WTC11 (cell line): ENCODE measurements around the gene ERFL. TPM values are rescaled to one million over a fixed set of nuclear protein-coding genes. Genes with fewer than 3 reads are reported as not detected.

ENCODE experiments used
- ATAC-seq: fragments of 200-7000 bp; cut with Tn5 transposase; 2 replicates; pipeline ENCODE4 v1.10.0; 2021; ENCODE audit warnings: mild to moderate bottlenecking, moderate library complexity
- CTCF ChIA-PET: fragments of 300-600 bp; sonication (Branson Sonifier 250); formaldehyde crosslinking; loops from one replicate; lab custom pipeline; 2021; ENCODE audit warnings: antibody characterized with exemption; lab: Charles Lee
- POLR2A ChIA-PET: fragments of 350-600 bp; sonication (Branson Sonifier 250); formaldehyde crosslinking; loops from one replicate; lab custom pipeline; 2021; ENCODE audit warnings: antibody characterized with exemption; lab: Charles Lee
- DNase-seq: peaks from one replicate; pipeline ENCODE4 v3.0.0; 2021; ENCODE audit warnings: low spot score
- H3K27ac Mint-ChIP-seq: 2 replicates; pipeline ENCODE4 v1.8.0; 2021; ENCODE audit warnings: mixed read lengths
- H3K27me3 Mint-ChIP-seq: 2 replicates; pipeline ENCODE4 v1.8.0; 2021; ENCODE audit warnings: low read depth, mild to moderate bottlenecking, moderate library complexity, mixed read lengths
- H3K36me3 Mint-ChIP-seq: 2 replicates; pipeline ENCODE4 v1.8.0; 2021; ENCODE audit warnings: mixed read lengths
- H3K4me1 Mint-ChIP-seq: 2 replicates; pipeline ENCODE4 v1.8.0; 2022; ENCODE audit warnings: mixed read lengths
- H3K4me3 Mint-ChIP-seq: 2 replicates; pipeline ENCODE4 v1.8.0; 2021; ENCODE audit warnings: mild to moderate bottlenecking, moderate library complexity, mixed read lengths
- H3K9me3 Mint-ChIP-seq: 2 replicates; pipeline ENCODE4 v1.8.0; 2021; ENCODE audit warnings: mixed read lengths
- AFF4 ChIP-seq: sonication (generic); formaldehyde crosslinking; IDR thresholded peaks from 2 replicates; pipeline ENCODE4 v1.8.1; 2023; ENCODE audit warnings: mild to moderate bottlenecking, missing genetic modification reagents, borderline replicate concordance
- ATF1 ChIP-seq: sonication (generic); formaldehyde crosslinking; IDR thresholded peaks from 2 replicates; pipeline ENCODE4 v1.8.1; 2023; ENCODE audit warnings: mild to moderate bottlenecking, moderate library complexity, missing genetic modification reagents
- EMX1 ChIP-seq: fragments of 250-450 bp; sonication (Bioruptor Pico); IDR thresholded peaks from 2 replicates; pipeline ENCODE4 v1.8.0; 2021; ENCODE audit warnings: mild to moderate bottlenecking
- ETV6 ChIP-seq: sonication (generic); formaldehyde crosslinking; IDR thresholded peaks from 2 replicates; pipeline ENCODE4 v1.8.1; 2022; ENCODE audit warnings: mild to moderate bottlenecking, missing genetic modification reagents
- FOXJ3 ChIP-seq: sonication (generic); formaldehyde crosslinking; IDR thresholded peaks from 2 replicates; pipeline ENCODE4 v1.9.0; 2021; ENCODE audit warnings: missing genetic modification reagents, mild to moderate bottlenecking, borderline replicate concordance
- GRHL2 ChIP-seq: fragments of 250-450 bp; sonication (Bioruptor Pico); IDR thresholded peaks from 2 replicates; pipeline ENCODE4 v1.8.0; 2022; ENCODE audit warnings: mild to moderate bottlenecking, moderate library complexity; ENCODE audit not compliant: insufficient replicate concordance, severe bottlenecking
- GTF2I ChIP-seq: fragments of 250-450 bp; sonication (Bioruptor Pico); conservative IDR thresholded peaks from 2 replicates; pipeline ENCODE4 v1.4.0; 2021; ENCODE audit warnings: mild to moderate bottlenecking
- IRF2 ChIP-seq: sonication (generic); formaldehyde crosslinking; IDR thresholded peaks from 2 replicates; pipeline ENCODE4 v1.8.0; 2022; ENCODE audit warnings: low read depth, missing genetic modification reagents, borderline replicate concordance
- JAZF1 ChIP-seq: fragments of 250-450 bp; sonication (Bioruptor Pico); IDR thresholded peaks from 2 replicates; pipeline ENCODE4 v1.9.0; 2021; ENCODE audit warnings: moderate library complexity, mild to moderate bottlenecking, inconsistent platforms
- MAX ChIP-seq: sonication (generic); formaldehyde crosslinking; IDR thresholded peaks from 2 replicates; pipeline ENCODE4 v1.8.0; 2022; ENCODE audit warnings: mild to moderate bottlenecking, missing genetic modification reagents
- MXD4 ChIP-seq: fragments of 250-450 bp; sonication (Bioruptor Pico); IDR thresholded peaks from 2 replicates; pipeline ENCODE4 v1.8.0; 2021; ENCODE audit warnings: mild to moderate bottlenecking, moderate library complexity, borderline replicate concordance
- NFATC4 ChIP-seq: fragments of 250-450 bp; sonication (Bioruptor Pico); IDR thresholded peaks from 2 replicates; pipeline ENCODE4 v1.9.0; 2021; ENCODE audit warnings: mild to moderate bottlenecking
- NR3C1 ChIP-seq: sonication (generic); formaldehyde crosslinking; conservative IDR thresholded peaks from 2 replicates; pipeline ENCODE4 v1.8.1; 2023; ENCODE audit warnings: low read depth, mild to moderate bottlenecking, missing genetic modification reagents
- PRRX2 ChIP-seq: fragments of 250-450 bp; sonication (Bioruptor Pico); IDR thresholded peaks from 2 replicates; pipeline ENCODE4 v1.8.0; 2021; ENCODE audit warnings: mild to moderate bottlenecking
- SMAD3 ChIP-seq: sonication (generic); formaldehyde crosslinking; IDR thresholded peaks from 2 replicates; pipeline ENCODE4 v1.8.0; 2022; ENCODE audit warnings: missing genetic modification reagents, mild to moderate bottlenecking, borderline replicate concordance
- SMAD4 ChIP-seq: sonication (generic); formaldehyde crosslinking; IDR thresholded peaks from 2 replicates; pipeline ENCODE4 v1.8.0; 2022; ENCODE audit warnings: mild to moderate bottlenecking, missing genetic modification reagents
- TEAD4 ChIP-seq: sonication (generic); formaldehyde crosslinking; IDR thresholded peaks from 2 replicates; pipeline ENCODE4 v1.8.0; 2022; ENCODE audit warnings: mild to moderate bottlenecking, missing genetic modification reagents
- ZNF263 ChIP-seq: sonication (generic); formaldehyde crosslinking; IDR thresholded peaks from 2 replicates; pipeline ENCODE4 v1.8.1; 2022; ENCODE audit warnings: low read depth, mild to moderate bottlenecking, moderate library complexity, missing genetic modification reagents
- ZNF532 ChIP-seq: fragments of 250-450 bp; sonication (Bioruptor Pico); IDR thresholded peaks from 2 replicates; pipeline ENCODE4 v1.9.0; 2021; ENCODE audit warnings: mild to moderate bottlenecking, borderline replicate concordance
- total RNA-seq: library from RNA; stranded (reverse); gene quantifications from 3 replicates; pipeline ENCODE4 v1.2.3, GENCODE V29; 2021
- TF ChIP-seq, protein P1 (sequence below): sonication (generic); formaldehyde crosslinking; IDR thresholded peaks from 2 replicates; pipeline ENCODE4 v1.8.1; 2022; ENCODE audit warnings: low read depth, missing genetic modification reagents, borderline replicate concordance
- TF ChIP-seq, protein P2 (sequence below): fragments of 250-450 bp; sonication (Bioruptor Pico); IDR thresholded peaks from 2 replicates; pipeline ENCODE4 v1.9.0; 2021; ENCODE audit warnings: moderate library complexity, mild to moderate bottlenecking, inconsistent platforms, borderline replicate concordance

ERFL gene
- total RNA-seq, 1 experiment from 2014 or later, result 0.31 TPM

DNA sequence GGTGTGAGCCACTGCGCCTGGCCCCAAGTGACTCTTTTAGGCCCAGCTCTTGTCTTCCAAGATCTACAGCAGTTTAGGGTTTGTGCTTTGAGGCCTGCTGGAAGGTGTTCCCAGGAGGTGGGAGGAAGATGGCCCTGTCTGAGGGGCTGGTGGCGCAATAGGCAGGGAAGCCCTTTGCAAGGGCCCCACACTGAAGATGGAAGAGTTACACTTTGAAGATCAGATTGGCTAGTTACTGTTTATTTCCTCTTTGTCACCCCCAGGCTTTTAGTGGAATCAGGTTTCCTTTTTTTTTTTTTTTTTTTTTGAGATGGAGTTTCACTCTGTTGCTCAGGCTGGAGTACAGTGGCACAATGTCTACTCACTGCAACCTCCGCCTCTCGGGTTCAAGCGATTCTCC lies 32.7 kb upstream of the ERFL start:
- TF ChIP-seq IRF2 (CRISPR knock-in tag) (no peak), MXD4 (CRISPR knock-in tag) (no peak), ATF1 (CRISPR knock-in tag) (no peak), SMAD4 (CRISPR knock-in tag) (no peak), GRHL2 (CRISPR knock-in tag) (no peak), ZNF532 (CRISPR knock-in tag) (no peak), ETV6 (CRISPR knock-in tag) (no peak), FOXJ3 (CRISPR knock-in tag) (no peak), ZNF263 (CRISPR knock-in tag) (no peak), JAZF1 (CRISPR knock-in tag) (no peak), GTF2I (no peak)
- TF ChIP-seq, protein P1, sequence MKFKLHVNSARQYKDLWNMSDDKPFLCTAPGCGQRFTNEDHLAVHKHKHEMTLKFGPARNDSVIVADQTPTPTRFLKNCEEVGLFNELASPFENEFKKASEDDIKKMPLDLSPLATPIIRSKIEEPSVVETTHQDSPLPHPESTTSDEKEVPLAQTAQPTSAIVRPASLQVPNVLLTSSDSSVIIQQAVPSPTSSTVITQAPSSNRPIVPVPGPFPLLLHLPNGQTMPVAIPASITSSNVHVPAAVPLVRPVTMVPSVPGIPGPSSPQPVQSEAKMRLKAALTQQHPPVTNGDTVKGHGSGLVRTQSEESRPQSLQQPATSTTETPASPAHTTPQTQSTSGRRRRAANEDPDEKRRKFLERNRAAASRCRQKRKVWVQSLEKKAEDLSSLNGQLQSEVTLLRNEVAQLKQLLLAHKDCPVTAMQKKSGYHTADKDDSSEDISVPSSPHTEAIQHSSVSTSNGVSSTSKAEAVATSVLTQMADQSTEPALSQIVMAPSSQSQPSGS, result no peak
- H3K27ac Mint-ChIP-seq, result no peak overlapping the region; the same call in 1 of the 2 replicates
- ATAC-seq (no peak), DNase-seq (no peak)
- peaks cover 18% of the 10 kb centered on the region for H3K4me1 Mint-ChIP-seq
- H3K9me3 Mint-ChIP-seq, result no peaks in the 10 kb centered on the region
- H3K27me3 Mint-ChIP-seq, result no peaks in the 10 kb centered on the region
- no peak overlapping the region; the same call in 1 of the 2 replicates for H3K4me3 Mint-ChIP-seq
- CTCF ChIA-PET, result interaction anchor here (0.6 to 5.1 kb wide), 5 partner anchors 17 to 541 kb away, joined by 3 to 23 read pairs (median 5); no protein-coding TSS in a partner anchor
- no peaks in the 10 kb centered on the region; the same call in 1 of the 2 replicates for H3K36me3 Mint-ChIP-seq
- POLR2A ChIA-PET, result interaction anchor here (0.7 kb wide), 1 partner anchor 40 kb away, joined by 3 read pairs; no protein-coding TSS in a partner anchor

GRCh38 chr19:41959056-41960053 lies 31.1 kb upstream of the ERFL start, which contains the start of gene RABAC1:
Gene RABAC1, minus strand, starts transcription at chr19:41959321. Its CDS starts 29 bp downstream, at chr19:41959292.
- Mint-ChIP-seq H3K9me3 (no peaks in the 10 kb centered on the region), H3K27ac (peak within 1 kb of the TSS; percentile 98), H3K27me3 (no peaks in the 10 kb centered on the region), H3K4me3 (peak within 1 kb of the TSS; percentile 78), H3K4me1 (peaks cover 18% of the 10 kb centered on the region), H3K36me3 (no peaks in the 10 kb centered on the region; the same call in 1 of the 2 replicates)
- ChIA-PET CTCF (interaction anchor here (0.7 to 5.1 kb wide), 23 partner anchors 9 to 1709 kb away, joined by 3 to 26 read pairs (median 5); partner anchors contain the start of gene RPS19), POLR2A (interaction anchor here (0.5 to 2.1 kb wide), 8 partner anchors 34 to 420 kb away, joined by 3 to 8 read pairs (median 3); partner anchors contain the start of genes ATP1A3 and RPS19)
- DNase-seq (peak; percentile 97), ATAC-seq (peak; percentile 85)
- no peak for TF ChIP-seq AFF4 (CRISPR knock-in tag)
- peak; percentile 46; the same call in 1 of the 2 replicates for TF ChIP-seq MAX
- TF ChIP-seq, protein P2, sequence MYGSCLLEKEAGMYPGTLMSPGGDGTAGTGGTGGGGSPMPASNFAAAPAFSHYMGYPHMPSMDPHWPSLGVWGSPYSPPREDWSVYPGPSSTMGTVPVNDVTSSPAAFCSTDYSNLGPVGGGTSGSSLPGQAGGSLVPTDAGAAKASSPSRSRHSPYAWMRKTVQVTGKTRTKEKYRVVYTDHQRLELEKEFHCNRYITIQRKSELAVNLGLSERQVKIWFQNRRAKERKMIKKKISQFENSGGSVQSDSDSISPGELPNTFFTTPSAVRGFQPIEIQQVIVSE, result no peak
- no peak for TF ChIP-seq EMX1 (CRISPR knock-in tag)
- no peak for TF ChIP-seq TEAD4
- no peak for TF ChIP-seq NFATC4 (CRISPR knock-in tag)
- no peak for TF ChIP-seq NR3C1 (CRISPR knock-in tag)
- TF ChIP-seq PRRX2 (CRISPR knock-in tag), result no peak
- no peak for TF ChIP-seq SMAD3
